K562 (cell line): Measurements from ENCODE around the gene SYF2. TPM values are rescaled to one million over a fixed set of nuclear protein-coding genes. Genes with fewer than 3 reads are reported as not detected.

Source experiments
- BRF1 ChIP-seq: IDR thresholded peaks from 3 replicates; pipeline ENCODE4 v1.6.1; 2011; ENCODE audit warnings: borderline replicate concordance, mild to moderate bottlenecking; ENCODE audit not compliant: insufficient read length; ENCODE audit errors: extremely low read depth
- DLX4 ChIP-seq: fragments of 250-450 bp; sonication (Bioruptor Pico); IDR thresholded peaks from 2 replicates; pipeline ENCODE4 v1.6.1; 2021; ENCODE audit warnings: mild to moderate bottlenecking
- DNMT1 ChIP-seq: fragments of 450-650 bp; IDR thresholded peaks from 2 replicates; pipeline ENCODE4 v1.6.1; 2016; ENCODE audit warnings: antibody characterized with exemption, mild to moderate bottlenecking
- FOXJ3 ChIP-seq: sonication (generic); formaldehyde crosslinking; IDR thresholded peaks from 2 replicates; pipeline ENCODE4 v1.4.0; 2020; ENCODE audit warnings: mild to moderate bottlenecking, missing genetic modification reagents
- FOXK1 ChIP-seq: sonication (generic); formaldehyde crosslinking; IDR thresholded peaks from 2 replicates; pipeline ENCODE4 v1.8.0; 2022; ENCODE audit warnings: missing genetic modification reagents, mild to moderate bottlenecking, borderline replicate concordance
- FOXO4 ChIP-seq: fragments of 450-650 bp; formaldehyde crosslinking; IDR thresholded peaks from 2 replicates; pipeline ENCODE4 v1.4.0; 2020; ENCODE audit warnings: mild to moderate bottlenecking, moderate library complexity
- KLF10 ChIP-seq: fragments of 250-450 bp; sonication (Bioruptor Pico); IDR thresholded peaks from 2 replicates; pipeline ENCODE4 v1.6.1; 2021; ENCODE audit warnings: matching md5 sums
- MTA1 ChIP-seq: fragments of 450-650 bp; IDR thresholded peaks from 2 replicates; pipeline ENCODE4 v1.6.1; 2017; ENCODE audit warnings: borderline replicate concordance
- MYBL2 ChIP-seq, 2 experiments: fragments of 450-650 bp in 1 of 2; sonication (generic) in 1 of 2; formaldehyde crosslinking in 1 of 2; IDR thresholded peaks; 2 replicates each; pipeline versions ENCODE4 v1.6.1 to v1.8.1; 2017 to 2022; ENCODE audit warnings: borderline replicate concordance in 1 of 2, inconsistent platforms in 1 of 2, low read depth in 1 of 2, mild to moderate bottlenecking in 1 of 2, missing genetic modification reagents in 1 of 2, moderate library complexity in 1 of 2
- NCOA4 ChIP-seq: fragments of 450-650 bp; IDR thresholded peaks from 2 replicates; pipeline ENCODE4 v1.6.1; 2018; ENCODE audit warnings: mild to moderate bottlenecking; ENCODE audit not compliant: partially characterized antibody
- SNIP1 ChIP-seq: fragments of 450-650 bp; IDR thresholded peaks from 2 replicates; pipeline ENCODE4 v1.7.1; 2017; ENCODE audit warnings: low read depth, mild to moderate bottlenecking
- TBP ChIP-seq: optimal IDR thresholded peaks from 2 replicates; pipeline ENCODE3; 2011; ENCODE audit warnings: low read depth, low read length, improper control_type of control experiment
- ZC3H8 ChIP-seq: fragments of 450-650 bp; IDR thresholded peaks from 2 replicates; pipeline ENCODE4 v1.6.1; 2017
- ZKSCAN1 ChIP-seq: fragments of 150-350 bp; IDR thresholded peaks from 2 replicates; pipeline ENCODE4 v1.6.1; 2016; ENCODE audit warnings: low read depth, low read length
- ZNF24 ChIP-seq: fragments of 450-650 bp; IDR thresholded peaks from 2 replicates; pipeline ENCODE4 v1.6.1; 2016
- ZNF507 ChIP-seq: conservative IDR thresholded peaks from 2 replicates; pipeline ENCODE4 v1.6.1; 2017; ENCODE audit warnings: missing genetic modification characterization, missing compliant biosample characterization
- ZNF583 ChIP-seq: fragments of 250-450 bp; sonication (Bioruptor Pico); IDR thresholded peaks from 2 replicates; pipeline ENCODE4 v1.4.0; 2020
- ZNF76 ChIP-seq: fragments of 250-450 bp; sonication (Bioruptor Pico); IDR thresholded peaks from 2 replicates; pipeline ENCODE4 v1.4.0; 2020; ENCODE audit warnings: mild to moderate bottlenecking, moderate library complexity, borderline replicate concordance
- ZNF764 ChIP-seq: fragments of 250-450 bp; sonication (Bioruptor Pico); IDR thresholded peaks from 2 replicates; pipeline ENCODE4 v1.4.0; 2020; ENCODE audit warnings: low read depth, mild to moderate bottlenecking, moderate library complexity
- ZNF77 ChIP-seq: fragments of 250-450 bp; sonication (Bioruptor Pico); IDR thresholded peaks from 2 replicates; pipeline ENCODE4 v1.5.0; 2020
- polyA plus RNA-seq, 8 experiments: library from polyadenylated mRNA; depleted of rRNA in 4 of 8; stranded (reverse) in 5 of 8; unstranded in 3 of 8; fragments of >200 nt; fragmentation: Nextera tagmentation in 2 of 8; fragmentation: Illumina TruSeq in 1 of 8; extraction: Ambion mirVana in 2 of 8; extraction: Trizol in 1 of 8; gene quantifications; 2 replicates each; pipeline versions ENCODE4 v1.2.1 to v1.2.3, GENCODE V29; 2011 to 2014; ENCODE audit warnings: inconsistent platforms in 1 of 8, missing spikeins in 1 of 8
- total RNA-seq, 7 experiments: library from RNA; depleted of rRNA in 6 of 7; stranded (reverse); fragments of >200 nt in 6 of 7; fragmentation: Illumina TruSeq in 2 of 7; extraction: Trizol in 2 of 7; gene quantifications; 2 replicates each; pipeline versions ENCODE4 v1.2.1 to v1.2.3, GENCODE V29; 2011 to 2021; ENCODE audit warnings: low replicate concordance in 1 of 7
- TF ChIP-seq, protein P1 (sequence below): fragments of 450-650 bp; IDR thresholded peaks from 2 replicates; pipeline ENCODE4 v1.6.1; 2017; ENCODE audit warnings: mild to moderate bottlenecking, moderate library complexity
- TF ChIP-seq, protein P2 (sequence below): sonication (generic); formaldehyde crosslinking; IDR thresholded peaks from 2 replicates; pipeline ENCODE4 v1.8.0; 2022; ENCODE audit warnings: mild to moderate bottlenecking, missing genetic modification reagents

SYF2 gene
- total and polyA plus RNA-seq, 9 of the 15 experiments (the other 6 are each of a cell fraction or from before 2014, with no cell fraction given): 20.9 to 69.0 (median 43.2) TPM

GRCh38 chr1:25239681-25240541 is 7.6 kb upstream of the SYF2 start (continued):
- TF ChIP-seq FOXO4 (CRISPR knock-in tag): 0 out of 2 replicates have a peak, but pooled peaks have one; percentile 68
- TF ChIP-seq MYBL2 (IDR thresholded peaks at IDR 0.05; ENCODE audit: low read depth): no peak
- TF ChIP-seq MYBL2 (CRISPR knock-in tag; IDR thresholded peaks at IDR 0.05; ENCODE audit: borderline replicate concordance): no peak
- no peak for TF ChIP-seq ZNF507 (tag)
- TF ChIP-seq FOXK1 (CRISPR knock-in tag): no peak
- no peak for TF ChIP-seq SNIP1
- no peak for TF ChIP-seq FOXJ3 (CRISPR knock-in tag)
- no peak for TF ChIP-seq ZNF764
- no peak for TF ChIP-seq DNMT1
- TF ChIP-seq ZNF76 (CRISPR knock-in tag): no peak
- TF ChIP-seq TBP: peak; percentile 9
- TF ChIP-seq ZNF583: peak; percentile 76; the same call in 1 of the 2 replicates
- TF ChIP-seq DLX4: no peak
- peak; percentile 95 for TF ChIP-seq ZNF24
- TF ChIP-seq ZKSCAN1: no peak
- TF ChIP-seq KLF10 (CRISPR knock-in tag): no peak
- TF ChIP-seq ZNF77 (CRISPR knock-in tag): 0 out of 2 replicates have a peak, but pooled peaks have one; percentile 83
- peak; percentile 57; the same call in 1 of the 2 replicates for TF ChIP-seq MTA1
- TF ChIP-seq BRF1: no peak
- TF ChIP-seq, protein P1, sequence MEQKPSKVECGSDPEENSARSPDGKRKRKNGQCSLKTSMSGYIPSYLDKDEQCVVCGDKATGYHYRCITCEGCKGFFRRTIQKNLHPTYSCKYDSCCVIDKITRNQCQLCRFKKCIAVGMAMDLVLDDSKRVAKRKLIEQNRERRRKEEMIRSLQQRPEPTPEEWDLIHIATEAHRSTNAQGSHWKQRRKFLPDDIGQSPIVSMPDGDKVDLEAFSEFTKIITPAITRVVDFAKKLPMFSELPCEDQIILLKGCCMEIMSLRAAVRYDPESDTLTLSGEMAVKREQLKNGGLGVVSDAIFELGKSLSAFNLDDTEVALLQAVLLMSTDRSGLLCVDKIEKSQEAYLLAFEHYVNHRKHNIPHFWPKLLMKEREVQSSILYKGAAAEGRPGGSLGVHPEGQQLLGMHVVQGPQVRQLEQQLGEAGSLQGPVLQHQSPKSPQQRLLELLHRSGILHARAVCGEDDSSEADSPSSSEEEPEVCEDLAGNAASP: no peak
- TF ChIP-seq, protein P2, sequence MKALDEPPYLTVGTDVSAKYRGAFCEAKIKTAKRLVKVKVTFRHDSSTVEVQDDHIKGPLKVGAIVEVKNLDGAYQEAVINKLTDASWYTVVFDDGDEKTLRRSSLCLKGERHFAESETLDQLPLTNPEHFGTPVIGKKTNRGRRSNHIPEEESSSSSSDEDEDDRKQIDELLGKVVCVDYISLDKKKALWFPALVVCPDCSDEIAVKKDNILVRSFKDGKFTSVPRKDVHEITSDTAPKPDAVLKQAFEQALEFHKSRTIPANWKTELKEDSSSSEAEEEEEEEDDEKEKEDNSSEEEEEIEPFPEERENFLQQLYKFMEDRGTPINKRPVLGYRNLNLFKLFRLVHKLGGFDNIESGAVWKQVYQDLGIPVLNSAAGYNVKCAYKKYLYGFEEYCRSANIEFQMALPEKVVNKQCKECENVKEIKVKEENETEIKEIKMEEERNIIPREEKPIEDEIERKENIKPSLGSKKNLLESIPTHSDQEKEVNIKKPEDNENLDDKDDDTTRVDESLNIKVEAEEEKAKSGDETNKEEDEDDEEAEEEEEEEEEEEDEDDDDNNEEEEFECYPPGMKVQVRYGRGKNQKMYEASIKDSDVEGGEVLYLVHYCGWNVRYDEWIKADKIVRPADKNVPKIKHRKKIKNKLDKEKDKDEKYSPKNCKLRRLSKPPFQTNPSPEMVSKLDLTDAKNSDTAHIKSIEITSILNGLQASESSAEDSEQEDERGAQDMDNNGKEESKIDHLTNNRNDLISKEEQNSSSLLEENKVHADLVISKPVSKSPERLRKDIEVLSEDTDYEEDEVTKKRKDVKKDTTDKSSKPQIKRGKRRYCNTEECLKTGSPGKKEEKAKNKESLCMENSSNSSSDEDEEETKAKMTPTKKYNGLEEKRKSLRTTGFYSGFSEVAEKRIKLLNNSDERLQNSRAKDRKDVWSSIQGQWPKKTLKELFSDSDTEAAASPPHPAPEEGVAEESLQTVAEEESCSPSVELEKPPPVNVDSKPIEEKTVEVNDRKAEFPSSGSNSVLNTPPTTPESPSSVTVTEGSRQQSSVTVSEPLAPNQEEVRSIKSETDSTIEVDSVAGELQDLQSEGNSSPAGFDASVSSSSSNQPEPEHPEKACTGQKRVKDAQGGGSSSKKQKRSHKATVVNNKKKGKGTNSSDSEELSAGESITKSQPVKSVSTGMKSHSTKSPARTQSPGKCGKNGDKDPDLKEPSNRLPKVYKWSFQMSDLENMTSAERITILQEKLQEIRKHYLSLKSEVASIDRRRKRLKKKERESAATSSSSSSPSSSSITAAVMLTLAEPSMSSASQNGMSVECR: peak; percentile 57; the same call in 1 of the 2 replicates
- TF ChIP-seq ZC3H8: no peak
- no peak for TF ChIP-seq NCOA4
